Cardiac muscle cell (in vitro differentiated cells and primary cell): ENCODE data around the gene ZNF654. TPM values are rescaled to one million over a fixed set of nuclear protein-coding genes. Genes with fewer than 3 reads are reported as not detected.

Source experiments
- DNase-seq, 2 donors: peaks; one replicate each; pipeline versions ENCODE4 v3.0.0 to v3.0.0-alpha.2; 2010 to 2017; ENCODE audit warnings: low read depth in 1 of 2, low spot score in 1 of 2
- H3K27ac ChIP-seq: fragments of 200-600 bp; sonication (generic); 2 replicates; pipeline ENCODE4 v1.5.1; 2016
- H3K27me3 ChIP-seq: fragments of 200-600 bp; sonication (generic); 2 replicates; pipeline ENCODE4 v1.6.0; 2016; ENCODE audit warnings: control low read depth
- H3K36me3 ChIP-seq: fragments of 200-600 bp; sonication (generic); 2 replicates; pipeline ENCODE4 v1.5.1; 2016; ENCODE audit warnings: control low read depth
- H3K4me1 ChIP-seq: fragments of 200-600 bp; sonication (generic); 2 replicates; pipeline ENCODE4 v1.8.1; 2017; ENCODE audit warnings: low read depth, mild to moderate bottlenecking, mixed run types
- H3K4me3 ChIP-seq: fragments of 200-600 bp; sonication (generic); 2 replicates; pipeline ENCODE4 v1.5.1; 2016; ENCODE audit warnings: mild to moderate bottlenecking
- H3K9me3 ChIP-seq: fragments of 200-600 bp; sonication (generic); 2 replicates; pipeline ENCODE4 v1.5.1; 2017; ENCODE audit warnings: low read depth, mild to moderate bottlenecking, control low read depth
- CTCF ChIP-seq: IDR thresholded peaks from 2 replicates; pipeline ENCODE4 v1.5.1; 2012; ENCODE audit warnings: low read depth, mild to moderate bottlenecking, low read length
- polyA plus RNA-seq: library from polyadenylated mRNA; unstranded; fragments of >200 nt; fragmentation: Nextera tagmentation; extraction: Ambion mirVana; gene quantifications from 2 replicates; pipeline ENCODE4 v1.2.1, GENCODE V29; 2016
- total RNA-seq: library from RNA; depleted of rRNA; stranded (reverse); fragments of >200 nt; gene quantifications from 2 replicates; pipeline ENCODE4 v1.2.3, GENCODE V29; 2016

The ZNF654 gene
- total and polyA plus RNA-seq, 2 experiments from 2014 or later: 12.0 to 13.1 TPM

GRCh38 chr3:88150371-88150770, 91.3 kb downstream of the ZNF654 start:
- Histone ChIP-seq H3K36me3 (peaks cover 11% of the 10 kb centered on the region), H3K4me1 (peaks cover 7% of the 10 kb centered on the region), H3K4me3 (peak overlapping the region; percentile 55), H3K27me3 (no peaks in the 10 kb centered on the region), H3K27ac (peak overlapping the region; percentile 83), H3K9me3 (no peaks in the 10 kb centered on the region)
- peak in 1 of 2 donors; percentile 25 for DNase-seq
- no peak for TF ChIP-seq CTCF

GRCh38 chr3:88150806-88151205, 91.8 kb downstream of the ZNF654 start:
- DNase-seq: peak in 1 of 2 donors; percentile 6
- peaks cover 7% of the 10 kb centered on the region for H3K4me1 ChIP-seq
- no peaks in the 10 kb centered on the region for H3K9me3 ChIP-seq
- no peaks in the 10 kb centered on the region for H3K27me3 ChIP-seq
- H3K36me3 ChIP-seq: peaks cover 14% of the 10 kb centered on the region
- H3K4me3 ChIP-seq: peak overlapping the region; percentile 55
- TF ChIP-seq CTCF: no peak
- peak overlapping the region; percentile 83 for H3K27ac ChIP-seq

- Histone ChIP-seq H3K27ac (no peak overlapping the region), H3K27me3 (no peaks in the 10 kb centered on the region), H3K36me3 (peaks cover 20% of the 10 kb centered on the region), H3K9me3 (no peaks in the 10 kb centered on the region), H3K4me1 (peaks cover 7% of the 10 kb centered on the region), H3K4me3 (peak overlapping the region; percentile 55)
- TF ChIP-seq CTCF: no peak
- DNase-seq: no peak
Observed at GRCh38 chr3:88151358-88151757, 92.3 kb downstream of the ZNF654 start.

GRCh38 chr3:88152841-88153240, 93.8 kb downstream of the ZNF654 start:
- Histone ChIP-seq H3K4me3 (no peak overlapping the region), H3K27me3 (no peaks in the 10 kb centered on the region), H3K4me1 (peaks cover 15% of the 10 kb centered on the region), H3K9me3 (no peaks in the 10 kb centered on the region), H3K27ac (no peak overlapping the region), H3K36me3 (peaks cover 33% of the 10 kb centered on the region)
- DNase-seq: no peak
- TF ChIP-seq CTCF: no peak

- no peak for DNase-seq
- Histone ChIP-seq H3K27ac (no peak overlapping the region), H3K36me3 (no peaks in the 10 kb centered on the region), H3K4me1 (no peaks in the 10 kb centered on the region), H3K27me3 (no peaks in the 10 kb centered on the region), H3K9me3 (no peaks in the 10 kb centered on the region), H3K4me3 (no peak overlapping the region)
- TF ChIP-seq CTCF: no peak
Observed at GRCh38 chr3:88166419-88166971, 107.4 kb downstream of the ZNF654 start.
